ENCODE measurements around the gene TAF10. TPM values are rescaled to one million over a fixed set of nuclear protein-coding genes. Genes with fewer than 3 reads are reported as not detected.

The TAF10 gene
- total and polyA plus RNA-seq, 8 donors: 53.5 to 116 (median 86.8) TPM

DNA sequence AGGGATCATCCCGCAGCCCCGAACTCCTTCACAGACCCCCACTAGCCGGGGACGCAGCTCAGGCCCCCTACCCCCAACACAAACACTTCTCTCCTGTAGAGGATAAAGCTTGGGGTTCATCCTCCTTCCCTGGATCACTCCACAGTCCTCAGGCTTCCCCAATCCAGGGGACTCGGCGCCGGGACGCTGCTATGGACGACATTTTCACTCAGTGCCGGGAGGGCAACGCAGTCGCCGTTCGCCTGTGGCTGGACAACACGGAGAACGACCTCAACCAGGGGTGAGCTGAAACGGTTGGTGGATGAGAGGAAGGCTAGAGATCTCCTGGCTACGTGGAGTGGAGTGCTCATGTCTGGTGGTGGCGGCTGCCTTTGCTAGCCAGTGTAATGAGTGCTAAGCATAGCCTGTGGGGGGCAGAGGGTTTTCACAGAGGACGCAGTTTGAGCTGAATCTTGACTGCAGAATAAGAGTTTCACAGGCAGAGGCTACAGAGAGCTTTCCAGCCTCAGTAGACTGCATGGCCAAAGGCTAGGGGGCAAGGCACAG is 7.9 kb downstream of the TAF10 start:
- H3K36me3 ChIP-seq: peaks cover under 1 to 25% (median 22%) of the 10 kb centered on the region in 3 donors
- peaks cover 17 to 44% (median 23%) of the 10 kb centered on the region in 3 donors for H3K4me1 ChIP-seq
- H3K27me3 ChIP-seq: no peaks in the 10 kb centered on the region
- H3K27ac ChIP-seq: peak overlapping the region; percentile 77 to 93 (median 83)
- DNase-seq (peak in 5 of 6 donors; percentile 33 to 71 (median 50)), FAIRE-seq (no peak), ATAC-seq (peak; percentile 32 to 63 (median 60))
- WGBS, 2 donors: 0% methylated on average over 20 of the region's 20 CpGs
- peak overlapping the region; percentile 63 to 93 (median 81) for H3K4me3 ChIP-seq
- no peaks in the 10 kb centered on the region for H3K9me3 ChIP-seq
- TF ChIP-seq, protein P1, sequence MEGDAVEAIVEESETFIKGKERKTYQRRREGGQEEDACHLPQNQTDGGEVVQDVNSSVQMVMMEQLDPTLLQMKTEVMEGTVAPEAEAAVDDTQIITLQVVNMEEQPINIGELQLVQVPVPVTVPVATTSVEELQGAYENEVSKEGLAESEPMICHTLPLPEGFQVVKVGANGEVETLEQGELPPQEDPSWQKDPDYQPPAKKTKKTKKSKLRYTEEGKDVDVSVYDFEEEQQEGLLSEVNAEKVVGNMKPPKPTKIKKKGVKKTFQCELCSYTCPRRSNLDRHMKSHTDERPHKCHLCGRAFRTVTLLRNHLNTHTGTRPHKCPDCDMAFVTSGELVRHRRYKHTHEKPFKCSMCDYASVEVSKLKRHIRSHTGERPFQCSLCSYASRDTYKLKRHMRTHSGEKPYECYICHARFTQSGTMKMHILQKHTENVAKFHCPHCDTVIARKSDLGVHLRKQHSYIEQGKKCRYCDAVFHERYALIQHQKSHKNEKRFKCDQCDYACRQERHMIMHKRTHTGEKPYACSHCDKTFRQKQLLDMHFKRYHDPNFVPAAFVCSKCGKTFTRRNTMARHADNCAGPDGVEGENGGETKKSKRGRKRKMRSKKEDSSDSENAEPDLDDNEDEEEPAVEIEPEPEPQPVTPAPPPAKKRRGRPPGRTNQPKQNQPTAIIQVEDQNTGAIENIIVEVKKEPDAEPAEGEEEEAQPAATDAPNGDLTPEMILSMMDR (IDR thresholded peaks at IDR 0.05): no peak
- intact Hi-C loops (cut with DNase I): no loop called here

DNA sequence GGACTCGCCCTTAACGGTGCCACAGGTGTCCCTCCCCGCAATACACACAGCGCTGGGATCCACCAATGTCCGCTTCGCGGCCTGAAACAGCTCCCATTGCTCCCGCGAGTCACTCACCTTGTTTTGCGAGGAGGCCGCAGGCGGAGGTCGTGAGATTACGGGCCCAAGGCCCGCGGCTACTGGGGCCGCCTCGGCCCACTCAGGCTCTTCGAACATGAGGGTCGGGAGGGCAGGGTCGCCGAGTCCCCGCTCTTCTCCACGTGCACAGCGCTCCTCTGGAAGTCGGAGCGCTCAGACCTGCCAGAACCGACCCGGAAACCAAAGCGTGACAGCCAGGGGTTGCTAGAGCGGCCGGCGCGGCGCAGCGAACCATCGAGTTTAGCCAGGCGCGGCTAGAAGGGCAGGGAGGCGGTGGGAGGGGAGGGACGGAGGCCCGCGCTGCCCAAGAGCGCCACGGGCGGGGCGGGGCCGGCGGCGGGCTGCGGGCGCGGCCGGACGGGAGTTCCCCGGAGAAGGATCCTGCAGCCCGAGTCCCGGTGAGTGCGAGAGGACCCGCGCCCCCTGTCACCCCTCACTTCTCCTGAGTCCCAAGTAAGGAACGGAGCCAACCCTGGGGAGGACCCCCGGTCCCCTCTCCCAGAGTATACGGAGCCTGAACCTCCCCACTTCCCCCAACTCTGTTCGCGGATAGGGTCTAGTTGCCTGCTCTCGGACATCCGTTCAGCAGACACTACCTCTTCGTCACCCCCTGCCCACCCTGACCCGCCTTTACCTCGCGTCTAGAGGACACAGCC is 8.5 kb downstream of the TAF10 start, which contains the start of the genes ILK and RRP8:
ILK (plus strand) TSS at position 488 of the 794 bp plus-strand sequence. CDS start 498 bp downstream, outside the sequence.
RRP8 (minus strand) TSS at position 330 of the 794 bp plus-strand sequence; CDS start at position 216, 114 bp downstream.
- Histone ChIP-seq H3K9me3 (no peaks in the 10 kb centered on the region), H3K36me3 (peaks cover 0 to 21% (median 17%) of the 10 kb centered on the region in 3 donors), H3K4me3 (peak within 1 kb of the TSS; percentile 63 to 93 (median 81)), H3K27me3 (no peaks in the 10 kb centered on the region), H3K27ac (peak within 1 kb of the TSS; percentile 77 to 93 (median 83)), H3K4me1 (peaks cover 17 to 48% (median 23%) of the 10 kb centered on the region in 3 donors)
- 0% methylated on average over 60 to 72 of the region's 72 CpGs for whole genome bisulfite sequencing, 2 donors
- peak; percentile 90 to 95 (median 91) for DNase-seq
- no peak for FAIRE-seq
- ATAC-seq: peak; percentile 90 to 94 (median 92)
- TF ChIP-seq, protein P1 (IDR thresholded peaks at IDR 0.05): no peak
- intact Hi-C loops (cut with DNase I): no loop called here

DNA sequence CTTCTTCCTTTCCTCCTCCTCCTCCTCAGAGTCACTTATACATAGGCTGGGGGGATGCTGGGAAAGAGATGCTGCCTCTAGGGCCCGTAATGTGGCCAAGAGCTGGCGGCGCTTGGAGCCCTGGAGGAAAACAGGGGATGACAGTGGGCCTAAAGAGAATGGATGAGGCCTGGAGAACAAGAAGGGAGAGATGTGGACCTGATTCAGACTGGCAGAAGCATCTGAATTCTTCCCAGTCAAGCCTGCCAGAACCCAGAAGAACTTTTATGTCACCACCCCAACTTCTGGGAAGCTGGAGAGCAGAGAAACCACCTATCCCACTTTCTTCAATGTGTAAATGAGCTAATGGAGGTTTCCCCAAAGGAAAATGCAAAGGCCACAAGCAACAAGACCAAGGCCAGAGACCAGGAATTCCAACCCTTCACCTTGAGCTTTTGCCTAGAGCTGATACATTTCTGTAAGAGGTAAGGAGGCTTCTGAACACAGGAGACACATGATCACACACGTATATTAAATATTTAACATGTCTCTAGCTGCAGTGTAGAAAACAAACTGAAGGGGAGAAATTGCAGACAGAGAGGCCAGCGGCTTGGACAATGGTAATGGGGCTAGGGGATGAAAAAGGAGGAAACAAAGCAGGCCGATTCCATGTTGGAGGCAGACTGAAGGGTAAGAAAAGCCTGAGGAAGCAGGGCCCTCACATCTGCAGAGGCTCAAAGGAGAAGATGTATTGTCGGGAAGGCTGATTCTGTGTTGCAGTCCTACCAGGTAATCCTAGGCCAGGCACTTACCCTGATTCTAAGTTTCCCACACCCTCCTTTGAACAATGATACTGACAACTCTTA is 9.7 kb downstream of the TAF10 start:
- Histone ChIP-seq H3K27ac (no peak overlapping the region), H3K4me3 (peak overlapping the region; percentile 60 to 93 (median 81)), H3K9me3 (no peaks in the 10 kb centered on the region), H3K4me1 (peaks cover 17 to 41% (median 21%) of the 10 kb centered on the region in 3 donors), H3K36me3 (peaks cover 0 to 17% (median 10%) of the 10 kb centered on the region in 3 donors), H3K27me3 (no peaks in the 10 kb centered on the region)
- no peak for DNase-seq
- no peak for FAIRE-seq
- TF ChIP-seq, protein P1 (IDR thresholded peaks at IDR 0.05): no peak
- intact Hi-C loops (cut with DNase I): no loop called here
- ATAC-seq: no peak
- WGBS, 2 donors: 47% methylated on average over 7 of the region's 7 CpGs

DNA sequence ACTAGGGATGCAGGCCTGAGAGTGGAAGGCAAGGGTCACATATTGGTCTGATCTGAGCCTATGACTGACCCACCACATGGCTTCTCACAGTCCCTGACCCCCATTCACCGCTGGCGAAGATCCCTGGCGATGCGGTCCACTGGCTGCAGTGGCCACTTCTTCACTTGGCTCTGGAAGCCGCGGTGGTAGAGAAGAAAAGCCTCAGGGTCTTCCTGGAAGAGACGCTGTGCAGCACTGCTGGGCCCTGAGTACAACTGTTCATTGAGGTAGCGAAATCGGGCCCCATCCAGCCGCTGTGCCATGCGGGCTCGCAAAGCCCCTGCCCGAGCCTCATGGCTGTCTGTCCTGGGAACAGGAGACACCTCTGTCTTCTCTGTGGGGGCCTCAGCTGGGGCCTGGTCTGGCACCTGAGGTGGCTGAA is 11.0 kb downstream of the TAF10 start:
- H3K9me3 ChIP-seq: no peaks in the 10 kb centered on the region
- TF ChIP-seq, protein P1 (IDR thresholded peaks at IDR 0.05): no peak
- H3K36me3 ChIP-seq: peaks cover 0 to 20% (median 10%) of the 10 kb centered on the region in 3 donors
- no peak for FAIRE-seq
- intact Hi-C loops (cut with DNase I): no loop called here
- no peak overlapping the region for H3K27ac ChIP-seq
- WGBS, 2 donors: 95 to 96% methylated on average over 13 of the region's 13 CpGs
- no peak overlapping the region for H3K4me3 ChIP-seq
- H3K4me1 ChIP-seq: peaks cover 8 to 31% (median 13%) of the 10 kb centered on the region in 3 donors
- H3K27me3 ChIP-seq: no peaks in the 10 kb centered on the region
- peak in 1 of 6 donors; percentile 65 for DNase-seq
- ATAC-seq: no peak
